Thyroid gland (tissue), 4 donors: ENCODE data around the gene PRSS36. TPM values are rescaled to one million over a fixed set of nuclear protein-coding genes. Genes with fewer than 3 reads are reported as not detected.

Source experiments
- DNase-seq, 2 donors: peaks; one replicate each; pipeline ENCODE4 v3.0.0-alpha.2; 2019
- H3K27ac ChIP-seq, 3 donors: fragments of 200-600 bp; sonication (generic); 1 replicate in 2 of 3; 2 replicates in 1 of 3; pipeline ENCODE4 v1.5.1; 2016 to 2019; ENCODE audit warnings: mild to moderate bottlenecking in 1 of 3, moderate library complexity in 1 of 3
- H3K27me3 ChIP-seq: fragments of 200-600 bp; sonication (generic); one replicate; pipeline ENCODE4 v1.5.1; 2019
- H3K36me3 ChIP-seq, 2 donors: fragments of 200-600 bp; sonication (generic); one replicate each; pipeline ENCODE4 v1.5.1; 2016 to 2019
- H3K4me1 ChIP-seq, 2 donors: fragments of 200-600 bp; sonication (generic); one replicate each; pipeline ENCODE4 v1.5.1; 2017 to 2019
- H3K4me3 ChIP-seq, 3 donors: fragments of 200-600 bp; sonication (generic); replicated peaks in 1 of 3; 1 replicate in 2 of 3; 2 replicates in 1 of 3; pipeline ENCODE4 v1.5.1; 2016; ENCODE audit warnings: mild to moderate bottlenecking in 1 of 3
- H3K9me3 ChIP-seq: fragments of 200-600 bp; sonication (generic); one replicate; pipeline ENCODE4 v1.5.1; 2017
- CTCF ChIP-seq, 6 experiments: fragments of 200-600 bp in 3 of 6; fragments of 450-650 bp in 3 of 6; sonication (generic) in 3 of 6; IDR thresholded peaks; one replicate each; pipeline ENCODE4 v1.5.1; 2016 to 2019; ENCODE audit warnings: antibody characterized with exemption in 6 of 6, mild to moderate bottlenecking in 2 of 6, inconsistent platforms in 1 of 6, moderate library complexity in 1 of 6
- POLR2A ChIP-seq, 2 donors: fragments of 450-650 bp; IDR thresholded peaks; one replicate each; pipeline ENCODE4 v1.6.1; 2017; ENCODE audit warnings: antibody characterized with exemption in 2 of 2, mild to moderate bottlenecking in 2 of 2, moderate library complexity in 1 of 2
- WGBS, 2 donors: methylation state at CpG; one replicate each; pipeline ENCODE4 v1.1.5; 2017; 5-methylcytosine and 5-hydroxymethylcytosine counted together
- intact Hi-C: fragments of 100-400 bp; cut with DNase I; formaldehyde crosslinking; loops from one replicate; pipeline ENCODE4 v1.15.1; 2023
- total RNA-seq, 4 donors: library from RNA; depleted of rRNA; stranded (reverse); fragments of >200 nt; gene quantifications; one replicate each; pipeline ENCODE4 v1.2.3, GENCODE V29; 2016

The PRSS36 gene
- total RNA-seq, 4 donors from 2014 or later, result 1.4 to 6.6 (median 3.0) TPM

DNA sequence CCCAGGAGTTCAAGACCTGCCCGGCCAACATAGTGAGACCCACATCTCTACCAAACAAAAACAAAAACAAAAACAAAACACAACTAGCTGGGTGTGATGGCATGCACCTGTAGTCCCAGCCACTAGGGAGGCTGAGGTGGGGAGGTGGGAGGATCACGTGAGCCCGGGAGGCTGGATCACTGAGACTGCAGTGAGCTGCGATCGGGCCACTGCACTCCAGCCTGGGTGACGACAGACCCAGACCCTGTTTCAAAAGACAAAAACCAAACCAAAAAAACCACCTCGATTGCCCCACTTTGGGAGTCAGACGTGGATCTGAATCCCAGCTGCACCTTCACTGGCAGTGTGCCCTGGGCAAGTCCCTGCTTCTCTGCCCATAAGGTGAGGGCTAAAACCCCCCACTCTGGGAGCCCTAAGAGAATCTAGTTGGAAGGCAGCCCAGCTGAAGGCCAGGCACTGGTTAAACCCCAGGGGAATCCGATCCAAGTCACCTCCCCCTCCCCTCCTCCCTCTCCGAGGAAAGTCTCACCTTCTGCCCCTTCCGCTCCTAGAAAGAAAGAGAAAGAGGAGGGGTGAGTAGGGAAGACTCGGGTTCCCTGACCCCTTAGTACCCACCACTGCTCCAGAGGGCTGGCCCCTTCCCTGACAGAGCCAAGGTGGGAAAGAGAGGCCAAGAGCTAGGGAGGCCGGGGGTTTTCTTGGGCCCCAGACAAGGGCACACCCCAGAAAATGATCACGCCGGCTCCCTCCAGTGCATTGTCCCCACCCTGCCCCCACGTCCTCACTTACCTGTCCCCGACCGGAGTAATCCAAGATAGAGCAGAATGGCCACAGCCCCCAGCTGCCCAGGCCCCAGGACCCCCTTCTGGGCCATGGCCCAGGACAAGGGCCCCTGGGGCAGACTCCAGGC lies 15.0 kb downstream of the PRSS36 start:
- peak overlapping the region; percentile 79 to 97 (median 90) for H3K27ac ChIP-seq
- H3K4me3 ChIP-seq, result peak overlapping the region; percentile 65 to 80 (median 67)
- 12 to 13% methylated on average over 16 to 17 of the region's 18 CpGs for WGBS, 2 donors
- peak; percentile 80 for DNase-seq
- no peaks in the 10 kb centered on the region for H3K27me3 ChIP-seq
- no peaks in the 10 kb centered on the region for H3K9me3 ChIP-seq
- H3K36me3 ChIP-seq, result peaks cover 11 to 15% of the 10 kb centered on the region in 2 donors
- peak; percentile 25 to 67 for TF ChIP-seq POLR2A (IDR thresholded peaks at IDR 0.05)
- peak in 4 of 6 experiments; percentile 13 to 55 (median 31) for TF ChIP-seq CTCF (IDR thresholded peaks at IDR 0.05)
- H3K4me1 ChIP-seq, result peaks cover 50 to 61% of the 10 kb centered on the region in 2 donors
- intact Hi-C loops, result no loop called here

DNA sequence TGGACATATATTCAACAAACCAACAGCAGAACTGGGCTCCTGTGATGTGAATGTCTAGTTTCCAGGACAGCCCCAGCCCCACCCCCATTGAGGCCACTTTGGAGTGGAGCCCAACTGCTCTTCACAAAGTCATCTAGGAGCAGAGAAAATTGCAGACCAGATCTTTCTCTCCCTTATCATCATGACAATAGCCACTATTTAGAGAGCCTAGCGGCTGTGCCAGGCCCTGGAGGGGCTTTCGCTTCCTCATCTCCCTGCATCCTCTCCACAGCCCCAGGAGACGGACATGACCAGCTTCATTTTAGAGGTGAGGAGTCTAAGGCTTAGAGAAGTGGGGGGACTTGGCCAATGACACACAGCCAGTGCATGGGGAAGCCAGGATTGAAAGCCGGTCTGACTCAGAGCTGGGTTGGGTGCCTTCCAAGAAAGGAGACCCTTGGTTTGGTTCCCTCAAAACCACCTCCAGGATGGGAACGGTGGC lies 15.7 kb downstream of the PRSS36 start:
- Histone ChIP-seq H3K4me3 (peak overlapping the region in 1 of 3 donors; percentile 65), H3K27me3 (no peaks in the 10 kb centered on the region), H3K27ac (peak overlapping the region; percentile 79 to 97 (median 90)), H3K9me3 (no peaks in the 10 kb centered on the region), H3K36me3 (peaks cover 11 to 15% of the 10 kb centered on the region in 2 donors), H3K4me1 (peaks cover 58 to 64% of the 10 kb centered on the region in 2 donors)
- peak; percentile 59 to 64 for DNase-seq
- intact Hi-C loops, result no loop called here
- TF ChIP-seq POLR2A (IDR thresholded peaks at IDR 0.05), result no peak
- TF ChIP-seq CTCF (IDR thresholded peaks at IDR 0.05), result no peak
- WGBS, 2 donors, result 24 to 26% methylated on average over 5 of the region's 5 CpGs

GRCh38 chr16:31133046-31133501 lies 16.8 kb downstream of the PRSS36 start:
- Histone ChIP-seq H3K4me1 (peaks cover 60 to 64% of the 10 kb centered on the region in 2 donors), H3K4me3 (no peak overlapping the region), H3K27me3 (no peaks in the 10 kb centered on the region), H3K27ac (peak overlapping the region in 2 of 3 donors; percentile 79 to 97), H3K9me3 (no peaks in the 10 kb centered on the region), H3K36me3 (peaks cover 11 to 17% of the 10 kb centered on the region in 2 donors)
- intact Hi-C loops, result no loop called here
- no peak for TF ChIP-seq CTCF (IDR thresholded peaks at IDR 0.05)
- TF ChIP-seq POLR2A (IDR thresholded peaks at IDR 0.05), result no peak
- no peak for DNase-seq
- 60 to 81% methylated on average over 1 to 6 of the region's 6 CpGs for WGBS, 2 donors

DNA sequence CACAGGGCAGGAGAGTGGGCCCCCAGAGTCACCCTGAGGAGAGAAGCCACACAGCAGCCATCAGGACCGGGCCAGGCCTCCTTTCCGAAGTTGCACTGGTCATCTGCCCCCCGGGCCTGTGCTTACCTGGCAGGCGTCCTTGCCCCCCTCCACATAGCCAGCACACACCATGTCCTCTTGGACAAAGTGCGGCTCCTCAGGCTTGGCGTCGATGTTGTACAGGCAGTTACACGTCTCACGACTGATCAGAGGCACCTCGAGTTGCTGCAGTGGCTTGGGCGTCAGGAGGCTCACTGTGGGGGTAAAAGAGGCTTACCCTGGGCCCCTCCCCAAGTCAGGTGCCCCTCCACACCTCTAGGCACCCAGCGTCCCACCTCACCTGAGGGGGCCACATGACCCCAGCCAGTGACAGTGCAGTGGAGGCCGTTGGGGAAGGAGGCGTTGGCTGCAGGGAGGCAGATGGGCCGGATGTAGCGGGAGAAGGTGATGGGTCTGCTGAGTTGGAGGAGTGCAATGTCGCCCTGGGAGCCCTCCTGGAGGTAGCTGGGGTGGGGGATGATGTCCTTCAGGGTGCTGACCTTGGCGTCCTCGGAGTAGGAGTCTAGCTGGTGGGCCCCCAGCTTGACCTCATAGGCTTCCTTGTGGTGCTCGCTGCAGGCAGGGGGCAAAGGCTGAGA lies 17.4 kb downstream of the PRSS36 start:
- peak overlapping the region in 2 of 3 donors; percentile 92 to 96 for H3K27ac ChIP-seq
- H3K36me3 ChIP-seq, result peaks cover 11 to 24% of the 10 kb centered on the region in 2 donors
- intact Hi-C loops, result no loop called here
- no peak for TF ChIP-seq CTCF (IDR thresholded peaks at IDR 0.05)
- TF ChIP-seq POLR2A (IDR thresholded peaks at IDR 0.05), result no peak
- H3K4me3 ChIP-seq, result no peak overlapping the region
- peaks cover 64 to 69% of the 10 kb centered on the region in 2 donors for H3K4me1 ChIP-seq
- no peaks in the 10 kb centered on the region for H3K9me3 ChIP-seq
- no peaks in the 10 kb centered on the region for H3K27me3 ChIP-seq
- DNase-seq, result no peak
- 87 to 88% methylated on average over 20 of the region's 20 CpGs for WGBS, 2 donors
